ENCODE results near the gene ALB.

Gene ALB

DNA sequence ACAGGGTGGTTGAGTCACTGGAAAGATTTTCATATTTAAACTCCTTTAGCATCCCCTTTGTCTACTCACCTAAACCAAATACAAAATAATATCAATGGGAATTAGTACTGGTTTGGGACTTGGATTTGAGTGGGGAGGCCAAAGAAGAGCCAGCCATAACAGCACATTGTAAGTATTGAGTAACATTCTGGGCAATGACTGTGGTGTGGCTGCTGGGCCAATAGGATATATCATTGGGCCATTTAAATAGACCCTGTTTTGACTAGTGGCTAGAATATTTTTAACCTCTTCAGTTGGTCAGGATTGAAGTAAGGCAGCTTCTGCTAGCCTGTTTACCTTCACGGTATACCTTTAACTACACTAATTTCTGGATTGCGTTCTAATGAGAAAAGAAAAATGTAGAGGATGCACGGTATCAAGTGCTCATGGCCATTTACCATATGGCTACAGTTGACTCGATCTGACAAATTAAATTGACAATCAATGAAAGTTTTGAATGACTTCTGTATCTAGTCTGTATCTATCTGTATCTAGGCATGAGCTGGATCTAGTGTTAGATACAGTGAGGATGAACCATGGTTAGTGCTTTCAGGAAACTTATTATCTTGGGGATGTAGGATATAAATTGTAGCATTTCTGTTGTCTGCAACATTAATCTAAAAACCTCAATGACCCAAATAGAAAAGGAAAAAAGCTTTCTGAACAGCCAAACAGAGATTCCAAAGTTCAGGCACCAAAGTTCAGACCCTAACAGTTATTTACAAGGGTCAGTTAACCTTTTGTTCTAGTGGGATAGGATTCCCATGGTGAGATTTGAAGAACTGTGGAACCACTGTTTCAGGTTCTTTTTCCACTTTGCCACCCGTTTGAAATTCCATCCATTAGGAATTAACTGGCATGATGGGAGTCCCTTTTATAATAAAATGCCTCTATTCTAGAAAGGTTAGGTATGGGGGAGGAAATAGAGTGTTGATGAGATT is 6.8 kb upstream of the ALB start:
- no peak overlapping the region for H3K27ac ChIP-seq
- TF ChIP-seq ZFX (IDR thresholded peaks at IDR 0.05; ENCODE audit: borderline replicate concordance): no peak
- TF ChIP-seq CTCF (IDR thresholded peaks at IDR 0.05): no peak

- peak overlapping the region; percentile 71 for H3K27ac ChIP-seq
- TF ChIP-seq CTCF (IDR thresholded peaks at IDR 0.05) (no peak), ZFX (IDR thresholded peaks at IDR 0.05; ENCODE audit: borderline replicate concordance) (no peak)
Measured at GRCh38 chr4:73401412-73401811, 2.7 kb upstream of the ALB start.

DNA sequence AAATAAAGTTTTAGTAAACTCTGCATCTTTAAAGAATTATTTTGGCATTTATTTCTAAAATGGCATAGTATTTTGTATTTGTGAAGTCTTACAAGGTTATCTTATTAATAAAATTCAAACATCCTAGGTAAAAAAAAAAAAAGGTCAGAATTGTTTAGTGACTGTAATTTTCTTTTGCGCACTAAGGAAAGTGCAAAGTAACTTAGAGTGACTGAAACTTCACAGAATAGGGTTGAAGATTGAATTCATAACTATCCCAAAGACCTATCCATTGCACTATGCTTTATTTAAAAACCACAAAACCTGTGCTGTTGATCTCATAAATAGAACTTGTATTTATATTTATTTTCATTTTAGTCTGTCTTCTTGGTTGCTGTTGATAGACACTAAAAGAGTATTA is 370 bp downstream of the ALB start:
- TF ChIP-seq CTCF (IDR thresholded peaks at IDR 0.05) (no peak), ZFX (IDR thresholded peaks at IDR 0.05; ENCODE audit: borderline replicate concordance) (no peak)
- peak overlapping the region; percentile 71 for H3K27ac ChIP-seq

DNA sequence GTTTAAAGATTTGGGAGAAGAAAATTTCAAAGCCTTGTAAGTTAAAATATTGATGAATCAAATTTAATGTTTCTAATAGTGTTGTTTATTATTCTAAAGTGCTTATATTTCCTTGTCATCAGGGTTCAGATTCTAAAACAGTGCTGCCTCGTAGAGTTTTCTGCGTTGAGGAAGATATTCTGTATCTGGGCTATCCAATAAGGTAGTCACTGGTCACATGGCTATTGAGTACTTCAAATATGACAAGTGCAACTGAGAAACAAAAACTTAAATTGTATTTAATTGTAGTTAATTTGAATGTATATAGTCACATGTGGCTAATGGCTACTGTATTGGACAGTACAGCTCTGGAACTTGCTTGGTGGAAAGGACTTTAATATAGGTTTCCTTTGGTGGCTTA is 1.1 kb downstream of the ALB start:
- peak overlapping the region; percentile 71 for H3K27ac ChIP-seq
- no peak for TF ChIP-seq CTCF (IDR thresholded peaks at IDR 0.05)
- TF ChIP-seq ZFX (IDR thresholded peaks at IDR 0.05; ENCODE audit: borderline replicate concordance): no peak

GRCh38 chr4:73406548-73406875 is 2.4 kb downstream of the ALB start:
- peak overlapping the region; percentile 19; the same call in 1 of the 2 replicates for H3K27ac ChIP-seq
- TF ChIP-seq CTCF (IDR thresholded peaks at IDR 0.05) (no peak), ZFX (IDR thresholded peaks at IDR 0.05; ENCODE audit: borderline replicate concordance) (no peak)

DNA sequence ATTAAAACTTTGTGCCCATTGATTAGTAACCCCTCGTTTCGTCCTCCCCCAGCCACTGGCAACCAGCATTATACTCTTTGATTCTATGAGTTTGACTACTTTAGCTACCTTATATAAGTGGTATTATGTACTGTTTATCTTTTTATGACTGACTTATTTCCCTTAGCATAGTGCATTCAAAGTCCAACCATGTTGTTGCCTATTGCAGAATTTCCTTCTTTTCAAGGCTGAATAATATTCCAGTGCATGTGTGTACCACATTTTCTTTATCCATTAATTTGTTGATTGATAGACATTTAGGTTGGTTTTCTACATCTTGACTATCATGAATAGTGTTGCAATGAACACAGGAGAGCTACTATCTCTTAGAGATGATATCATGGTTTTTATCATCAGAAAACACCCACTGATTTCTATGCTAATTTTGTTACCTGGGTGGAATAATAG is 3.2 kb downstream of the ALB start:
- TF ChIP-seq CTCF (IDR thresholded peaks at IDR 0.05) (no peak), ZFX (IDR thresholded peaks at IDR 0.05; ENCODE audit: borderline replicate concordance) (no peak)
- H3K27ac ChIP-seq: no peak overlapping the region

GRCh38 chr4:73408181-73408867 is 4.2 kb downstream of the ALB start:
- TF ChIP-seq ZFX (IDR thresholded peaks at IDR 0.05; ENCODE audit: borderline replicate concordance): no peak
- no peak for TF ChIP-seq CTCF (IDR thresholded peaks at IDR 0.05)
- H3K27ac ChIP-seq: no peak overlapping the region
